HG03575 (cell line): ENCODE data around the gene ANKRD53.

Source experiments
- ATAC-seq: cut with Tn5 transposase; IDR thresholded peaks from one replicate; pipeline ENCODE4 v1.9.1; 2021; ENCODE audit not compliant: unreplicated experiment, insufficient number of reproducible peaks, low FRiP score; ENCODE audit errors: extremely low read depth

ANKRD53 gene

GRCh38 chr2:70942396-70943204 is 35.8 kb upstream of the ANKRD53 start:
- ATAC-seq, result no peak

- ATAC-seq, result no peak
Measured at GRCh38 chr2:70943205-70943871, 35.1 kb upstream of the ANKRD53 start.

DNA sequence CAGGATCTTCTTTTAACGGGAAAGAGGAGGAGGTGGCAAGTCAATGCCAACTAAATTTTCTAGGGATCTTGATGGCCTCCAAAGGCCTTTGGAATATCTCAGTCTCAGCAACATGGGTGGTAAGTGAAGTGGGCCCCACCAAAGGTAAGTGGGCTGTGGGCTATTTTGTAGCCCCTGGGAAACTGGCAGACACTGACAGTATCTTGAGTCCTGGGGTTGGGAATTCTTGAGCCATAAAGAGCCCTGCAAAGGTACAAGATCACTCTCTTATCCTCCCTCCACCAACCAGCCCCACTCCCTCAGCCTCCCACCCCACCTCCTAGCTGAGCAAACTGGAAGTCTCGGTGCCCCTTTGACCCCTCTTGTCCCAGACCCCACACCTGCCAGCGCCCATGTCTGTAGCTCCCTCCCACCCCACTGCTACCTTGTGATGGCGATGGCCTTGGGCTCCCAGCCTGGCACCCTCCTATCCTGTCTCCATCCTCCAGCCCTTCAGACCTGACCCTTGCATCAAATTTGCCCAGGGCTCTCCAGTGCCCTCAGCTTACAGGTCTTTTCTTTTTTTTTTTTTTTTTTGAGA is 34.2 kb upstream of the ANKRD53 start:
- ATAC-seq, result no peak

GRCh38 chr2:70946832-70947442 is 31.5 kb upstream of the ANKRD53 start:
- ATAC-seq, result no peak

DNA sequence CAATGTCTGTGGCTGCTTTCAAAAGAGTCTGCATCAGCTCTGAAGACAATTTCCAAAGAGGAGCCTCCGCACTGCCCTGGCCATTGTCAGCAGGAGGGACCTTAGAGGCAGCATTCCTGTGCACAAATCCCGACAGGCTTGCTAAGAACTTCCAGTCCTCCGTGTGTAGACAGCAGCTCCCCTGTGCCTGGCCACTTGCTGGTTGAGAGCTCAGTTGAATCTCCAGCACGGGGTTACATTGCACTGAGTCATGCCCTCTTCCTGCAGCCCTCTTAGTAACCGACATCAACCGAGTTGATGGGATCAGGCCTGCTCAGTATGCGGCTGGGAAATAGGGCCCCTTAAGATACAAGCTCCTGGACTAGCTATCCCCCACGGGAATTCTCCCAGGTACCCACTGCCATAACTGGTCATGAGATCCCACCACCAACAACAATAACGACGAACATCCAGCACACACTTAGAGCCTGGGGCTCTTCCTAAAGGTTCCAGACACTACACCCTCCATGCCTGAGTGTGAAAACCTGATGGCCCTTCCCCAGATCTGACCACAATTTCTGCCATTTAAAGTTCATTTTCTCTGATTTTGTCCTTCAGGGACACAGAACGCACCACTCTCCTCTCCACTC is 30.8 kb upstream of the ANKRD53 start:
- ATAC-seq, result no peak

DNA sequence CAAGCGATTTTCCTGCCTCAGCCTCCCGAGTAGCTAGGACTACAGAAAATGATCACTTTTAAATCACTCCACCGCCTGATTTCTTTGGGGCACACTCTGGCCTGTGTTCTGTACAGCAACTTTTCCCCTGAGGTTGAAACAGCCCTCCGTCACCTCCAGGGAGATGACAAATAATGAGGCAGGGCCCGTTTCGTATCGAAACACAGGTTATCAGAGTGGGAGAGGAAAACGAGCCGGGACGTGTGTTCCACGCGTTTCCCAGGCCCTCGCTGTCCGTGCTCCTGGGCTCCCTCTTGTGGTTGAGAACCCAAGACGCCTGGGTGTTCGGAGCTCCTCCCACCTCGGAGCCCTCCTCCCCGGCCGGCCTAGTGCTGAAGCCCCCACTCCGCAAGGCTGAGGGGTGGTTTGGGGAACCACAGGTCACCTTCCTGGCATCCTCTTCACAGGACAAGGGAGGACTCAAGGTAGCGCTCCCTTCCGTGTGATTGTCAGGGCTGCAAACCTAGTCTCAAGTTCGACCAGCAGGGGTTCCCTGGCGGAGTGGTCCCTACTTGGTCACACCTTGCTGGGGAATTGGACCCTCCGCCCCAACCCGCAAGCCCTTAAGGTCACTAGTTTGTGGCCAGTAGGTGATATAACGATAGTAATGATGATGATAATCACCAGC is 30.0 kb upstream of the ANKRD53 start:
- ATAC-seq, result no peak

DNA sequence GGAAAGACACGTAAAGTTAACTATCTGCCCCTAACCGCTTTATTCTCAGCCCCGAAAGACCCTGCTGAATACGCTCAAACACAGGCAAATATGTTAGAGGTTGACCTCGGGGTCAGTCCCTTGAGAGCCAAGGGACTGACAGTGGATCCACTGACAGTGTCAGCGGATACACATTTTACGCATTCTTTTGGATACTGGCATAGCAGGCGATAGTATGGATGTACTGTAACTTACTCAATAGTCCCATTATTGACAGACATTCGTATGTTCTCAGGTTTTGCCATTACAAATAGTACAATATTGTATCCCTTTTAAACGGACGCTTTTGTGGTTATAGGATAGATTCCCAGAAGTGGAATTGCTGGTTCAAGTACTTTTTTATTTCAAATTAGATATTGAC is 29.3 kb upstream of the ANKRD53 start:
- no peak for ATAC-seq

DNA sequence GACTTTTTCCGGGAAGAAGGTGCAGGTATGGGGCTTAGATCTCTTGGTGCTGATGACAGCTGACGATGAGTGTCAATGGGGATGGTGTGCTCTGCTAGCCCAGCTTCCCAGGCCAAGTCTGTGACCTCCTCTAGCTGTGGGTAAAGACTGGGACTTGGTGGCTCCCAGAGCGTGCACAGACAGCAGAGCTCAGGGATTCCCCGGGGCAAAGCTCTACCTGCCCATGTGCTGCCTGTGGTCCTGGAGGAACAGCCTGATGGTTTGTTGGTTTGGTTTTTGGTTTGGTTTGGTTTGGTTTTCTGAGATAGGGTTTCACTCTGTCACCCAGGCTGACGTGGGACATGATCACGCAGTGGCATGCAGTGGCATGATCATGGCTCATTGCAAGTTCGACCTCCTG is 23.5 kb upstream of the ANKRD53 start:
- no peak for ATAC-seq

DNA sequence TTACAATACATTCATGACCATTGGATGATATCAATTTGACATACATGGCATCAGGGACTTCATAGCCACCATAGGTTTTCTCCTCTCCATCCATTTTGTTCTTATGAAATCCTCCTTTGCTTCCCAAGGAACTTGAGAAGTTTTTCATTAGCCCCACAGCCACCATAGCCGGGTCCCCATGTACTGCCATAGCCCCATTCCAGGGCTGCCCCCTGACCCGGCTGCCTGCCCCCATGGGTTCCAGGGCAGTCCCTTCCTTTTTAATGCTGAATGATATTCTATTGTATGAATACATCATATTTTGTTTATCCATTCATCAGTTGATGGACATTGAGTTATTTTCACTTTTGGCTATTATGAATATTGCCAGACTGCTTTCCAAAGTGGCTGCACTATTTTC is 22.3 kb upstream of the ANKRD53 start:
- ATAC-seq, result no peak

DNA sequence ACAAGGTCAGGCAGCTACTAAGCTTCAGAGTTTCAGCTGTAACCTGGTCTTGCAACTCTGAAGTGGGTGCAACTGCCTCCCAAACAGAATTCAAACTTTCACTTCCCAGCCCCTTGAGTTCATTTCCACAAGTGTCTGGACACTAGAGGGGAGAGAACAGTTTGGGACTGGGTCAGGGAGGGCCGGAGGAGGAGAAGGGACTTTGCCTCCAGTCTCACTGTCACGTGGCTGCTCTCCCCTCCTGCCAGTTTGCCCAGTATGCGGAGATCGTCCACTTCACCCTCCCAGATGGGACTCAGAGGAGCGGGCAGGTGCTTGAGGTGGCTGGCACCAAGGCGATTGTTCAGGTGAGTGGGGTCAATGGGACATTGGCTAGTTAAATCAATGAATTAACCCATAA is 20.6 kb upstream of the ANKRD53 start:
- no peak for ATAC-seq

DNA sequence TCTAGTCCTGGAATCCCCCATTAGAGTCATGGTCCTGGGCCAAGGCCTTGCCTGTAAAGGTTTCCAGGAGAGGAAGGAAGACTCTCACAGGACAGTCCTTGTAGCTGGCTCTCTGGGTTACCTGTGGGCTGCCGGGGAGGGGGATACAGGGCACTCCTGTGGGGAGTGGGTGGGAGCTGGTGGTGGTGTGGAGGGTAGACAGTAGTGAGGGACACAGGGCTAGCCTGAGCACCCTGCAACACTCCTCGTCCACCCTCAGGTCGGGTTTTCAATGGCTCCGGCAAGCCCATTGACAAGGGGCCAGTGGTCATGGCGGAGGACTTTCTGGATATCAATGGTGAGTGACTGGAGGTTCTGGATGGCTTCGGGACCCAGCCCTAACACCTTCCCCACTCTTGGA is 19.7 kb upstream of the ANKRD53 start:
- ATAC-seq, result no peak

- ATAC-seq, result no peak
Measured at GRCh38 chr2:70959271-70959761, 19.1 kb upstream of the ANKRD53 start.

GRCh38 chr2:70959851-70960832 is 18.3 kb upstream of the ANKRD53 start:
- ATAC-seq, result no peak

- ATAC-seq, result no peak
Measured at GRCh38 chr2:70960833-70961647, 17.4 kb upstream of the ANKRD53 start.

DNA sequence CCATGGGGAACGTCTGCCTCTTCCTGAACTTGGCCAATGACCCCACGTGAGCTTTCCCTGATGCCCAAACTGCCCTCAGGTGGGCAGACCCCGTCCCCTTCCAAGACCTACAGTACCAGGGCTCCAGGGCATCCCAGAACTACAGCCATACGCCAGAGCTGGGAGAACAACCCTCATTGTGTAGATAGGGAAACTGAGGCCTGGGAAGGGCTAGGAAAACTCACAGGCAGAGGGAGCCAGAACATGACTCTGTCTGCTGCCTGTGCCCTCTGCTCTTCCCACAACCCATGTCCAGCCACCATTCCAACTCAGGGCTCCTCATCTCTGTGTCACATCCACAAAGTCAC is 16.8 kb upstream of the ANKRD53 start:
- ATAC-seq, result no peak

DNA sequence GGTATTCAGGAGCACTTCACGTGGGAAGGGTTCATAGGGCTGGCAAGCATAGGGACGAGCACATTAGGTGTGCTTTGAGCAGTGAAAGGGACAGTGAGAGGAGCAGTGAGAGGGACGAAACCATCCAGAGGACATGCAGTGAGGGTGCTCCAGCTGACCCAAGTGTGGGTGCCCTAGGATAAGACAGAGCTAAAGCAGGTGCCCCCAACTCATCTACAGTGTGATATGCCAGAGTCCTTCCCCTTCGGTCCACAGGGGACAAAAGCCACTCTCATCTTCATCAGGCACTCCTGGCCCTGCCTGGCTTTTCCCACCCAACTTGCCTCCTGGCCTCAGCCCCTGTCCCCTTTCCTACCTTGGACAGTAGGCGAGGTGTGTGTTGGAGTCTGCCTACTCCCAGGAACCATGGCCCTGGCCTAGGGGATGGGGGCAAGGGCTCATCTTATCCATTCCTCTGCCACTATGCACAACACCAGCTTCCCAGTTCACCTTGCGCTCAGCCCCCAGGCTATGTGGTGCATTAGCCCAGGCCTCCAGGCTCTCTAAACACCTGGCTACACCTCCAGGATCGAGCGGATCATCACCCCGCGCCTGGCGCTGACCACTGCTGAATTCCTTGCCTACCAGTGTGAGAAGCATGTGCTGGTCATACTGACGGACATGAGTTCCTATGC is 16.1 kb upstream of the ANKRD53 start:
- no peak for ATAC-seq
